OCI-M1 (cell line): ENCODE data around the gene CGREF1.

Experiments
- DNase-seq: peaks from one replicate; lab custom pipeline; 2025; lab: John Stamatoyannopoulos, UW

Gene CGREF1

GRCh38 chr2:27073782-27074181 lies 45.1 kb downstream of the CGREF1 start:
- DNase-seq: peak; percentile 35

GRCh38 chr2:27072920-27073319 lies 46.0 kb downstream of the CGREF1 start:
- DNase-seq: no peak

GRCh38 chr2:27071990-27072830 lies 46.7 kb downstream of the CGREF1 start:
- peak; percentile 58 for DNase-seq

GRCh38 chr2:27071277-27071989 lies 47.5 kb downstream of the CGREF1 start, which contains the start of gene OST4:
Gene OST4, minus strand, starts transcription at chr2:27071654.
- peak; percentile 97 for DNase-seq

GRCh38 chr2:27070653-27071276 lies 48.2 kb downstream of the CGREF1 start:
- no peak for DNase-seq

GRCh38 chr2:27069961-27070618 lies 48.8 kb downstream of the CGREF1 start:
- no peak for DNase-seq

GRCh38 chr2:27069436-27069835 lies 49.5 kb downstream of the CGREF1 start:
- no peak for DNase-seq

- DNase-seq: no peak
Observed at GRCh38 chr2:27067385-27067784, 51.5 kb downstream of the CGREF1 start.

GRCh38 chr2:27065128-27065527 lies 53.8 kb downstream of the CGREF1 start:
- no peak for DNase-seq

GRCh38 chr2:27060323-27060722 lies 58.6 kb downstream of the CGREF1 start:
- DNase-seq: no peak

GRCh38 chr2:27059141-27059820 lies 59.6 kb downstream of the CGREF1 start:
- no peak for DNase-seq

- DNase-seq: no peak
Observed at GRCh38 chr2:27058210-27058609, 60.7 kb downstream of the CGREF1 start.

GRCh38 chr2:27057184-27057583 lies 61.7 kb downstream of the CGREF1 start:
- DNase-seq: no peak

GRCh38 chr2:27054721-27055120 lies 64.2 kb downstream of the CGREF1 start:
- DNase-seq: no peak

GRCh38 chr2:27053776-27054175 lies 65.2 kb downstream of the CGREF1 start:
- no peak for DNase-seq

GRCh38 chr2:27053321-27053720 lies 65.6 kb downstream of the CGREF1 start:
- no peak for DNase-seq

- peak; percentile 56 for DNase-seq
Observed at GRCh38 chr2:27051902-27052645, 66.9 kb downstream of the CGREF1 start.

GRCh38 chr2:27050996-27051901 lies 67.7 kb downstream of the CGREF1 start, which contains the start of gene AGBL5:
Gene AGBL5, plus strand, starts transcription at chr2:27051668. Its CDS starts 1,291 bp downstream, at chr2:27052959.
- peak; percentile 99 for DNase-seq
